Heart left ventricle (tissue), 16 donors: ENCODE measurements around the gene SSBP3. TPM values are rescaled to one million over a fixed set of nuclear protein-coding genes. Genes with fewer than 3 reads are reported as not detected.

Experiments
- ATAC-seq, 4 donors: fragments of 200-7000 bp; cut with Tn5 transposase; one replicate each; pipeline ENCODE4 v1.9.1; 2020 to 2022; ENCODE audit warnings: moderate library complexity in 4 of 4, mild to moderate bottlenecking in 3 of 4, moderate number of reproducible peaks in 1 of 4
- DNase-seq, 5 donors: peaks; one replicate each; pipeline ENCODE4 v3.0.0-alpha.2; 2020
- H3K27ac ChIP-seq, 12 donors: fragments of 200-600 bp; sonication (generic) in 4 of 12; one replicate each; pipeline versions ENCODE4 v1.5.0 to v1.8.0; 2016 to 2022; ENCODE audit warnings: mild to moderate bottlenecking in 2 of 12
- H3K27me3 ChIP-seq, 9 donors: fragments of 200-600 bp; sonication (generic) in 2 of 9; one replicate each; pipeline versions ENCODE4 v1.5.1 to v1.8.0; 2016 to 2022; ENCODE audit warnings: mild to moderate bottlenecking in 3 of 9
- H3K36me3 ChIP-seq, 9 donors: fragments of 200-600 bp; sonication (generic) in 2 of 9; one replicate each; pipeline versions ENCODE4 v1.5.0 to v1.8.0; 2018 to 2022; ENCODE audit warnings: mild to moderate bottlenecking in 2 of 9
- H3K4me1 ChIP-seq, 12 donors: fragments of 200-600 bp; sonication (generic) in 4 of 12; one replicate each; pipeline versions ENCODE4 v1.5.0 to v1.8.0; 2016 to 2022; ENCODE audit warnings: mild to moderate bottlenecking in 3 of 12
- H3K4me3 ChIP-seq, 12 donors: fragments of 200-600 bp; sonication (generic) in 4 of 12; one replicate each; pipeline versions ENCODE4 v1.5.0 to v1.8.0; 2017 to 2022; ENCODE audit warnings: mild to moderate bottlenecking in 9 of 12, moderate library complexity in 4 of 12
- H3K9me3 ChIP-seq, 12 donors: fragments of 200-600 bp; sonication (generic) in 4 of 12; one replicate each; pipeline versions ENCODE4 v1.5.0 to v1.8.0; 2016 to 2022; ENCODE audit warnings: mild to moderate bottlenecking in 1 of 12
- POLR2A ChIP-seq, 2 donors: fragments of 450-650 bp; IDR thresholded peaks; one replicate each; pipeline ENCODE4 v1.6.1; 2017; ENCODE audit warnings: antibody characterized with exemption in 2 of 2, mild to moderate bottlenecking in 2 of 2, moderate library complexity in 2 of 2
- WGBS, 4 donors: extraction: QIAGEN DNeasy Blood & Tissue Kit in 2 of 4; methylation state at CpG; one replicate each; pipeline versions ENCODE4 v1.1.5 to v1.1.7; 2013 to 2018; 5-methylcytosine and 5-hydroxymethylcytosine counted together
- intact Hi-C, 10 donors: fragments of 100-400 bp; cut with DNase I; formaldehyde crosslinking; loops; one replicate each; pipeline versions ENCODE4 v1.11.1 to v1.14.2; 2022
- polyA plus RNA-seq, 2 donors: library from polyadenylated mRNA; stranded (reverse); fragments of 200-250 nt; gene quantifications; one replicate each; pipeline ENCODE4 v1.2.3, GENCODE V29; 2013
- total RNA-seq, 9 donors: library from RNA; depleted of rRNA in 2 of 9; stranded (reverse); fragments of >200 nt in 2 of 9; fragmentation: NEBNext Ultra II Directional in 3 of 9; extraction: Animal tissue kit (Norgen Biotek cat#: 25700) in 3 of 9; gene quantifications; one replicate each; pipeline versions ENCODE4 v1.1.0 to v1.2.4, GENCODE V29; 2016 to 2023
- TF ChIP-seq, protein P1 (sequence below), 12 donors: fragments of 200-600 bp; sonication (generic) in 4 of 12; IDR thresholded peaks; one replicate each; pipeline versions ENCODE4 v1.5.0 to v1.8.0; 2018 to 2022; ENCODE audit warnings: antibody characterized with exemption in 12 of 12, mild to moderate bottlenecking in 5 of 12
- donor health status: ischemic (EF 13 %, LVEDD 7.1; RV severe dilation, severe dysfunction).
- donor health status: healthy with polysubstance abuse.
- donor health status: DM: no; HTN: yes; CAD: no.
- donor health status: DM: no; HTN: no; CAD: no.
- donor health status: ischemic (EF 25% LVEDD 6.9; RV normal size, moderate dysfunction).
- donor health status: ischemic (EF 25% LVEDD 5.7; RV mildly dilated, moderate dysfunction).
- donor health status: healthy.
- donor health status: DM: yes; HTN: yes; CAD: no.
- donor health status: ischemic (EF 35%, LVEDD 5.7; RV mildly dilated, moderate dysfunction).
- donor health status: nonischemic (EF 11% LVEDD 7.7; RV severe dilation, severe dysfunction).
- donor health status: DM: yes; HTN: yes; CAD: no.
- donor health status: PGD.
- donor health status: ischemic (EF 29% LVEDD 5.4; RV normal size, mild dysfunction).
- donor health status: nonischemic (EF 23%, LVEDD 6.1; RV moderate dilation, normal function).

Gene SSBP3
- total and polyA plus RNA-seq, 11 donors: 20.8 to 61.8 (median 48.1) TPM

DNA sequence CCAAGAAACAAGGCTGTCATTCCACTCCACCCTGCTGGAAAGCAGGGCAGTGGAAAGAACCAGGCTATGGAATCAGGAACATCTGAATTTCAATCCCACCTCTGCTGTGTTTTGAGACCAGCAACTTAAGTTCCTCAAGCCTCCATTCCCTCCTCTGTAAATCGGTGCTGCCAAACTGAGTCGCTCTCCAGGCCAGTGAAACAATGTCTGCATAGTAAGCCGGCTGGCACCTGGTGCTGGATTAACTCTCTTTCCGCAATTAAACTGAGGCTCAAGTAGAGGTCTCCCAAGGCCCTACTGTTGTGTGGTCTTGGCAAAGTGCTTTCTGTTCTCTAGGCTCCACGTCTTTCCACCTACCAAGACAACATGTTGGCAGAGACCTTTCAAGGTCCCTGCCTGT lies 65.3 kb downstream of the SSBP3 start:
- DNase-seq: peak in 1 of 5 donors; percentile 11
- Histone ChIP-seq H3K36me3 (no peaks in the 10 kb centered on the region), H3K4me3 (no peak overlapping the region), H3K27me3 (no peaks in the 10 kb centered on the region), H3K9me3 (no peaks in the 10 kb centered on the region), H3K27ac (peak overlapping the region in 7 of 12 donors; percentile 19 to 69 (median 54)), H3K4me1 (peaks cover 2 to 67% (median 36%) of the 10 kb centered on the region in 12 donors)
- no peak for ATAC-seq
- 71 to 87% (median 84%) methylated on average over 4 to 5 of the region's 5 CpGs for WGBS, 4 donors
- TF ChIP-seq, protein P1, sequence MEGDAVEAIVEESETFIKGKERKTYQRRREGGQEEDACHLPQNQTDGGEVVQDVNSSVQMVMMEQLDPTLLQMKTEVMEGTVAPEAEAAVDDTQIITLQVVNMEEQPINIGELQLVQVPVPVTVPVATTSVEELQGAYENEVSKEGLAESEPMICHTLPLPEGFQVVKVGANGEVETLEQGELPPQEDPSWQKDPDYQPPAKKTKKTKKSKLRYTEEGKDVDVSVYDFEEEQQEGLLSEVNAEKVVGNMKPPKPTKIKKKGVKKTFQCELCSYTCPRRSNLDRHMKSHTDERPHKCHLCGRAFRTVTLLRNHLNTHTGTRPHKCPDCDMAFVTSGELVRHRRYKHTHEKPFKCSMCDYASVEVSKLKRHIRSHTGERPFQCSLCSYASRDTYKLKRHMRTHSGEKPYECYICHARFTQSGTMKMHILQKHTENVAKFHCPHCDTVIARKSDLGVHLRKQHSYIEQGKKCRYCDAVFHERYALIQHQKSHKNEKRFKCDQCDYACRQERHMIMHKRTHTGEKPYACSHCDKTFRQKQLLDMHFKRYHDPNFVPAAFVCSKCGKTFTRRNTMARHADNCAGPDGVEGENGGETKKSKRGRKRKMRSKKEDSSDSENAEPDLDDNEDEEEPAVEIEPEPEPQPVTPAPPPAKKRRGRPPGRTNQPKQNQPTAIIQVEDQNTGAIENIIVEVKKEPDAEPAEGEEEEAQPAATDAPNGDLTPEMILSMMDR (IDR thresholded peaks at IDR 0.05): no peak
- intact Hi-C loops: no loop called here

GRCh38 chr1:54340434-54340833 lies 65.8 kb downstream of the SSBP3 start:
- TF ChIP-seq, protein P1 (IDR thresholded peaks at IDR 0.05): no peak
- TF ChIP-seq POLR2A (IDR thresholded peaks at IDR 0.05): no peak
- Histone ChIP-seq H3K36me3 (no peaks in the 10 kb centered on the region), H3K4me1 (peaks cover 2 to 71% (median 40%) of the 10 kb centered on the region in 12 donors), H3K4me3 (no peak overlapping the region), H3K27me3 (no peaks in the 10 kb centered on the region), H3K27ac (peak overlapping the region in 7 of 12 donors; percentile 19 to 69 (median 54)), H3K9me3 (no peaks in the 10 kb centered on the region)
- ATAC-seq (no peak), DNase-seq (no peak)
- 44 to 55% (median 49%) methylated on average over 6 of the region's 6 CpGs for WGBS, 4 donors
- intact Hi-C loops: no loop called here

GRCh38 chr1:54339126-54339525 lies 67.1 kb downstream of the SSBP3 start:
- Histone ChIP-seq H3K36me3 (no peaks in the 10 kb centered on the region), H3K4me3 (no peak overlapping the region), H3K27ac (peak overlapping the region in 5 of 12 donors; percentile 23 to 55 (median 38)), H3K9me3 (no peaks in the 10 kb centered on the region), H3K27me3 (no peaks in the 10 kb centered on the region), H3K4me1 (peaks cover 2 to 84% (median 49%) of the 10 kb centered on the region in 12 donors)
- no peak for DNase-seq
- intact Hi-C loops: no loop called here
- 90 to 98% (median 93%) methylated on average over 2 of the region's 2 CpGs for WGBS, 4 donors
- ATAC-seq: no peak
- TF ChIP-seq, protein P1 (IDR thresholded peaks at IDR 0.05): no peak
- TF ChIP-seq POLR2A (IDR thresholded peaks at IDR 0.05): no peak

DNA sequence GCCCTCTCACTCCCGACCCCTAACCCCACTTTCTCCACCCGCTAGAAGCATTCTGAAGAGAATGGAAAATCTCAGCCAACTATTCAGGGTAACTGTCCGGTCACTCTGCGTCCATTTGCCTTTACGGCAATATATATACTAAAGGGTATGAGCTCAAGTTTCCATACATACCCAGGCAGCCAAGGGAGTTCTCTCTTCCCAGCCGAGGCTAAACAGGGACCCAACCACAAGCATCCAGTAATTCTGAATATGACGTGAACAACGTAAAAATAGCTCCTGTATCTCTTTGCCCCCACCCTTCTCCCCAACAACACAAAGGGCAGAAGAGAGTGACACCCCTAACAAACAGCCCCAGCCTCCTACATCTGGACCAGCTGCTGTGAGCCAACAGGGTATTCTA lies 67.7 kb downstream of the SSBP3 start:
- DNase-seq (peak in 1 of 5 donors; percentile 13), ATAC-seq (peak; percentile 20 to 59 (median 34))
- TF ChIP-seq, protein P1 (IDR thresholded peaks at IDR 0.05): no peak
- TF ChIP-seq POLR2A (IDR thresholded peaks at IDR 0.05): no peak
- H3K27ac ChIP-seq: peak overlapping the region in 6 of 12 donors; percentile 23 to 55 (median 42)
- no peaks in the 10 kb centered on the region for H3K9me3 ChIP-seq
- H3K4me1 ChIP-seq: peaks cover 2 to 91% (median 56%) of the 10 kb centered on the region in 12 donors
- H3K36me3 ChIP-seq: no peaks in the 10 kb centered on the region
- no peak overlapping the region for H3K4me3 ChIP-seq
- H3K27me3 ChIP-seq: no peaks in the 10 kb centered on the region
- WGBS, 4 donors: 49 to 58% (median 55%) methylated on average over 8 of the region's 8 CpGs
- intact Hi-C loops: no loop called here
